ENCODE measurements around the gene LTBP2.

Gene LTBP2

DNA sequence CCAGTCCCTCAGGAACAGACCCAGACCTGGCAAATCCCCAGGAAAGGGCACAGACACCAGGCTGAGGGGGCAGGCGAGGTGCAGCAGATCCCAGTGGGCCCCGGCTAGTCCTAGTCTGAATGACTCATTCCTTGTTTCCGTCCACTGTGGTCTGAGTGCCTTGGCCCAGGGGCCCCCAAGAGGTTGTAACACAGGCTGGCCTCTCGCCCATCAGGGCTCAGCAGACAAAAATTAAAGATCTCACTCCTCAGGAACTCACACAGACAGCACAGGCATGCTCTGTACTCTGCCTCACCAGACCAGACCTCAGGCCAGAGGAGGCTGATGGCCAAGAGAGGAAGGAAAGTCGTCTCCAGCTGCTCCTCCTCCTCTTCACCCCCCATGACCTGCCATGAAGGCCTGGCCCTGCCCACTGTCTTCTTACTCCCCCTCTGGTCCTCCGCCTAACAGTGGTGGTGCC, 7.7 kb upstream of the LTBP2 start:
- Histone ChIP-seq H3K4me1 (ENCODE audit: insufficient read depth, low read length) (peaks cover 8% of the 10 kb centered on the region), H3K27me3 (ENCODE audit: control insufficient read depth in 1 of 2, insufficient read depth in 2 of 2, low read length in 2 of 2) (peaks cover 0 to 6% of the 10 kb centered on the region in 2 donors), H3K4me3 (ENCODE audit: low read depth in 1 of 2, low read length in 2 of 2) (no peak overlapping the region), H3K27ac (ENCODE audit: low read depth, low read length) (no peak overlapping the region), H3K36me3 (ENCODE audit: insufficient read depth, low read length) (no peaks in the 10 kb centered on the region), H3K9me3 (ENCODE audit: low read length) (no peaks in the 10 kb centered on the region), H3K9ac (ENCODE audit: low read length) (no peak overlapping the region)

DNA sequence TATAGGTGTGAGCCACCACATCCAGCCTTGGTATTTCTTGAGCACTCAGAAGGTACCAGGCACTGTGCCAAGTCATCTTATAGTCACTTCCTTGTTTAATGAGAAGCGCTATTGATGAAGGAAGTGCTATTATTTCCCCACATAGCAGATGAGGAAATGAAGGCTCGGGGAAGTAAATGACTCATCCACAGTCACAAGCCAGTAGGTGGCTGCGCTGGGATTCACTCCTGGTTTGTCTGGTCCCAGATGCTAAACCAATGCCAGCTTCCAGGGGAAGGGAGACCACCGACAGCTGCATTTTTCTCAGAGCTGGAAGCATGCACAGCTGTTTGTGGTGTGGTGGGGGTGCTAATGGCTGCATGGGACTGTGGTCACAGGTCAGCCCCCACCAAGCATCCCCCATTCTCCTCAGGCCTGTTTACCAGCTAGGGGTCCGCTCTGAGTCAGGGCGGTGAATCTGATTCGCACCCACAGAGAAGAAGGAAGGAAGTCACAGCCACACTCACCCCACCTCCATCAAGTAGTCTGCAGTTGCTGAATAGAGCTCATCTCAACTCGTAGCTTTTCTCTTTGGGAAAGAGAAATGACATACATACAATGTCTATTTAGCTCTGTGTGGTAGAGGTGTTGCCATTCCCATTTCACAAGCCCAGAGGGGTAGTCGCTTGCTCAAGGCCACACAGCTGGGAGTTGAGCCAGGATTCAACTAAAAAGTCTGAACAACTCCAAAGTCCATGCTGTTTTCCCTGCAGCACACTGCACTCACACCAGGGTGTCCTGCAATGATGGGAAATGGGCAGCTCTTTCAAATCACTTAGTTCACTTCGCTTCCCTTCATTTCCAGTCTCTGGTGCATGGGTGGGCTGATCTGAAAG, 6.3 kb upstream of the LTBP2 start:
- Histone ChIP-seq H3K36me3 (ENCODE audit: insufficient read depth, low read length) (no peaks in the 10 kb centered on the region), H3K4me3 (ENCODE audit: low read depth in 1 of 2, low read length in 2 of 2) (no peak overlapping the region), H3K27ac (ENCODE audit: low read depth, low read length) (no peak overlapping the region), H3K9me3 (ENCODE audit: low read length) (no peaks in the 10 kb centered on the region), H3K4me1 (ENCODE audit: insufficient read depth, low read length) (peaks cover 8% of the 10 kb centered on the region), H3K27me3 (ENCODE audit: control insufficient read depth in 1 of 2, insufficient read depth in 2 of 2, low read length in 2 of 2) (peaks cover 0 to 10% of the 10 kb centered on the region in 2 donors), H3K9ac (ENCODE audit: low read length) (no peak overlapping the region)

DNA sequence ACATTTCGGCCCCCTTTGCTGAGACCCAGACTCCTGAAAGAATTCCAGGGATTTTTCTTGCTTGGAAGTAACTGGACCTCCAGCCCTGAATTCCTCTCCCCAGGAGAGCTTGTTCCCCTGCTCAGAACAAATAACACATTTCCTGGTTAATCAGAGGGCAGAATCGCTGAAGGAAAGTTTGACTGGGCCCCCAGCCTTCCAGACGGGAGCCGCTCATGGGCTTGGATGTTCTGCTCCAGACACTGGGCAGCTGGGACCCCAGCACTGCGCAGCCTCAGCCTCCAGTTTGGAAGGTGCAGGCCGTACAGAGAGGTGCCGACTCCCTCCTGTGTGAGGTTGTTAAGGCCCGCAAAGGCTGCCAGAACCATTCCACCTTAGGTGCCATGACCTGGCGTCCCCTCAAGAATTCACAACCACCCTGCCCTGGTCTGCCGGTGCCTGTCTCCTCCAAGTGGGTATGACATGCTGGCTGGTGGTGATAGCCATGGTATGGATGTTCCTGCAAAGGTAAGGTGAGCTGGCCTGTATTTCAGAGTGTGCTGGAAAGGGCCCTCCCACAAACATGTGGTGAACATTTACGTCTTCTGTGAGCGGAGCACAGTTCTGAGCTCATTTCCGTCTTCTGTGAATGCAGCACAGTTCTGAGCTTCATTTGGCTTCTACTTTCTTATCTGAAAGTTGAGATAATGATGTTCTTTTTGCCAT, 5.1 kb upstream of the LTBP2 start:
- Histone ChIP-seq H3K27me3 (ENCODE audit: control insufficient read depth in 1 of 2, insufficient read depth in 2 of 2, low read length in 2 of 2) (peaks cover 0 to 13% of the 10 kb centered on the region in 2 donors), H3K9me3 (ENCODE audit: low read length) (no peaks in the 10 kb centered on the region), H3K4me3 (ENCODE audit: low read depth in 1 of 2, low read length in 2 of 2) (no peak overlapping the region), H3K4me1 (ENCODE audit: insufficient read depth, low read length) (peaks cover 8% of the 10 kb centered on the region), H3K27ac (ENCODE audit: low read depth, low read length) (no peak overlapping the region), H3K9ac (ENCODE audit: low read length) (no peak overlapping the region), H3K36me3 (ENCODE audit: insufficient read depth, low read length) (no peaks in the 10 kb centered on the region)

DNA sequence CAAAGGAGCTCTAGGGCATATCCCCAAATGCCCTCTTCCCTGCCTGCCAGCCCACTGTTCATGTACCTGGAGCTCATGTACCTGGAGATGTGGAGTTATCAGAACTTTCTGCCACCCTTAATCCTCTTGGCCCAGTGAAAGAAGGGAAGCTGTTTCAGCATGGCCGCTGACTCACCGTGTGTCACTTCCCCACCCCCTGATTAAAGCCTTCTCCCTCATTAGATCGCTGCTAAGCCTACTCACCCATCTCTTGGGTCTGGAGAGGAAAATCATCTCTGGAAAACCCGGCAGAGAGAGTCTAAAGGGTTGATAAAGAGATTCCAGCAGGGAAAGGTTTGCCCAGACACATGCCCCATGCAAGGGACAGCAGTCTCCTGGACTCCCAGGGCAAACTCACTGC, 4.5 kb upstream of the LTBP2 start:
- Histone ChIP-seq H3K9ac (ENCODE audit: low read length) (no peak overlapping the region), H3K27ac (ENCODE audit: low read depth, low read length) (no peak overlapping the region), H3K36me3 (ENCODE audit: insufficient read depth, low read length) (no peaks in the 10 kb centered on the region), H3K4me3 (ENCODE audit: low read depth in 1 of 2, low read length in 2 of 2) (no peak overlapping the region), H3K27me3 (ENCODE audit: control insufficient read depth in 1 of 2, insufficient read depth in 2 of 2, low read length in 2 of 2) (peaks cover 0 to 19% of the 10 kb centered on the region in 2 donors), H3K9me3 (ENCODE audit: low read length) (no peaks in the 10 kb centered on the region), H3K4me1 (ENCODE audit: insufficient read depth, low read length) (peaks cover 8% of the 10 kb centered on the region)

DNA sequence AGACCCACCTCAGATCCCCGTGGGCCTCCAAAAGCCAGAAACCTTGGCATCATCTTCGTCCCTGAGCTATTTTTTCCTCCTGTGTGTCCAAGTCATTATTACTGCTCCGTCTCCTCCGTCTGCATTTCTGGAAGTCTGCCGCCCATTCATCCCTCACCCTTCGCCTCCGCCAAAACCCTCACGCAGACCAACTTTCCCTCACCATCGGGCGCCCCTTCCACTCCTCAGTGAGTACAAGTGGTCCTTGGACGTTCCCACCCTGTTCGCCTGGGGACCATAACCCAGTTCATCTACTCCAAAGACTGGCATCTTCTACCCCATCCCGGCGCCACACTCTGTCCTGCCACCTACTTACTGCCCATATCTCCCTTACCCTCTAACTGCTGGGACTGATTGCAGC, 3.7 kb upstream of the LTBP2 start:
- Histone ChIP-seq H3K27ac (ENCODE audit: low read depth, low read length) (no peak overlapping the region), H3K9me3 (ENCODE audit: low read length) (no peaks in the 10 kb centered on the region), H3K4me3 (ENCODE audit: low read depth in 1 of 2, low read length in 2 of 2) (no peak overlapping the region), H3K27me3 (ENCODE audit: control insufficient read depth in 1 of 2, insufficient read depth in 2 of 2, low read length in 2 of 2) (peaks cover 0 to 23% of the 10 kb centered on the region in 2 donors), H3K4me1 (ENCODE audit: insufficient read depth, low read length) (peaks cover 8% of the 10 kb centered on the region), H3K36me3 (ENCODE audit: insufficient read depth, low read length) (no peaks in the 10 kb centered on the region), H3K9ac (ENCODE audit: low read length) (no peak overlapping the region)

DNA sequence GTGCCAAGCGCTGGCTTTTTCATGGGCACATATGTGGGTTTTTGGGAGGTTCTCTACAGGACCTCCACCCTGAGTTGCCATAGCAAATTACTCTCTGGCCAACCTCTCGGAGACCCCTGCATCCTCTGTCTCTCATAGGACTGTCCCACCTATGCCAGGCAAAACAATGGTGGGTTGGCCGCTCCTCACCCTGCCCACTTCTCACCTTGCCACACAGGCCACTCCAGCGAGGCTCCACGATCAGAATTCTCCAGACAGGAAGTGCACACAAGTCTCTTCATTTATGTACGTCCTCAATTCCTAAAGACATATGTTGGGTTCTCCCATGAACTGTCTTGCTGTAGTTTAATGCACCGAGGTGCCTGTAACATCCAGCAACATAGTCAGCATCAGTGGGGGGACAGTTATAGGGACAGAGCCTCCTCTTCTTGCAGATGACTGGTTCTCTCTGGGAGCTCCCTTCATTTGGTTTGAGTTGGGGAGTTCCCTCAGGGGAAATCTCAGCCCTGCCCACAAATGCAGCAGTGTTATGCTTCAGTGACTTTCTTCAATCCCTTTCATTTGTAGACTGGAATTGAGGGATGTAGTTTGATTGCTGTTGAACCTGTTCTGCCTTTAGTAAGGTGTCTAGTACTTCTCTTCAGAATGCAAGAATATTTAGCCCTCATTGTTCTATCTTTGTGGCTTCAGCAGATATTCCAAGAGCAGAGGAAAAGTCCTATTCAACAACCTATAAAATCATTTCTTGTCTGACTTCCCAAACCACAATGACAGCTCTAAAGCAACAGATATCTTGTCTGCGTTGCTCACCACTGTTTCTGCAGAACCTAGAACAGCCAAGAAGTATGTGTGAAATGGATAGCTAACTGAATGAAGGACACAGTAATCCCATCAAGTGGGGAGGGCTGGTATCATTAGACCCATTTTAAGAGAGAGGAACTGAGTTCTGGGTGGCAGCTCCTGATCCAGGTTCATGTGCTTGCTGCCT, 2.8 kb upstream of the LTBP2 start:
- no peak overlapping the region for H3K9ac ChIP-seq (ENCODE audit: low read length)
- no peak overlapping the region for H3K27ac ChIP-seq (ENCODE audit: low read depth, low read length)
- H3K9me3 ChIP-seq (ENCODE audit: low read length): no peaks in the 10 kb centered on the region
- peaks cover 0 to 23% of the 10 kb centered on the region in 2 donors for H3K27me3 ChIP-seq (ENCODE audit: control insufficient read depth in 1 of 2, insufficient read depth in 2 of 2, low read length in 2 of 2)
- peaks cover 8% of the 10 kb centered on the region for H3K4me1 ChIP-seq (ENCODE audit: insufficient read depth, low read length)
- no peaks in the 10 kb centered on the region for H3K36me3 ChIP-seq (ENCODE audit: insufficient read depth, low read length)
- no peak overlapping the region for H3K4me3 ChIP-seq (ENCODE audit: low read depth in 1 of 2, low read length in 2 of 2)

DNA sequence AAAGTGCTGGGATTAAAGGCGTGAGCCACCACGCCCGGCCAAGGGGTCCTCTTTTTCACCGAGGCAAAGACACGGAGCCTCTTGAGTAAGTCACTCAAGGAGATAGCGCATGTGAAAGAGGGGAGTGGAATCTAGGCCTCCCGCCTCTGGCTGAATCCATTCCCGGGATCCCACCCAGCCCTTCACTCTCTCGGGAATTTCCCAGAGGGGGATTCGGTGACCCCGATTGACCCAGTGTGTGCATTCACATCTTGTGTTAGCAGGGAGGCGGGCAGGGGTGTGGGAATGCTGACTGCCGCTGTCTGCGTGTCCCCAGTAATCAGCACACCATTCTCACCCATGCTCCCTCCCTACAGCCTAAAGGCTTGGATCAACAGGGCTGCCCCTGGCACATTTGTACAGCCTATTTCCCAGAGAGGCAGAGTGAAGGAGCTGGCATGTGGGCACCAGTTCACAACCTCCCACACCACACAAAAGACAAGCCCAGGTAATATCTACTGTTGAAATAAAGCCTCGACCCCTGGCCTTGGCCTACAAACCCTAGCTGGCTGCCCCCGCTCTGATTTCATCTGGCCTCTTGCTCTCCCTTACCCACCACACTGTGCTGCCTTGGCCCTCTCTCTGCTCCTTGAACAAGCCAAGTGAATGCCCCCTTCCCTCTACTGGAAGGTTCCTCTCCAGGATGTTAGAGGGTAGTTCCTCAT, 1.3 kb upstream of the LTBP2 start:
- H3K36me3 ChIP-seq (ENCODE audit: insufficient read depth, low read length): no peaks in the 10 kb centered on the region
- H3K27ac ChIP-seq (ENCODE audit: low read depth, low read length): no peak overlapping the region
- H3K27me3 ChIP-seq (ENCODE audit: control insufficient read depth in 1 of 2, insufficient read depth in 2 of 2, low read length in 2 of 2): peaks cover 0 to 23% of the 10 kb centered on the region in 2 donors
- H3K9me3 ChIP-seq (ENCODE audit: low read length): no peaks in the 10 kb centered on the region
- no peak overlapping the region for H3K4me3 ChIP-seq (ENCODE audit: low read depth in 1 of 2, low read length in 2 of 2)
- H3K9ac ChIP-seq (ENCODE audit: low read length): no peak overlapping the region
- peaks cover 4% of the 10 kb centered on the region for H3K4me1 ChIP-seq (ENCODE audit: insufficient read depth, low read length)

DNA sequence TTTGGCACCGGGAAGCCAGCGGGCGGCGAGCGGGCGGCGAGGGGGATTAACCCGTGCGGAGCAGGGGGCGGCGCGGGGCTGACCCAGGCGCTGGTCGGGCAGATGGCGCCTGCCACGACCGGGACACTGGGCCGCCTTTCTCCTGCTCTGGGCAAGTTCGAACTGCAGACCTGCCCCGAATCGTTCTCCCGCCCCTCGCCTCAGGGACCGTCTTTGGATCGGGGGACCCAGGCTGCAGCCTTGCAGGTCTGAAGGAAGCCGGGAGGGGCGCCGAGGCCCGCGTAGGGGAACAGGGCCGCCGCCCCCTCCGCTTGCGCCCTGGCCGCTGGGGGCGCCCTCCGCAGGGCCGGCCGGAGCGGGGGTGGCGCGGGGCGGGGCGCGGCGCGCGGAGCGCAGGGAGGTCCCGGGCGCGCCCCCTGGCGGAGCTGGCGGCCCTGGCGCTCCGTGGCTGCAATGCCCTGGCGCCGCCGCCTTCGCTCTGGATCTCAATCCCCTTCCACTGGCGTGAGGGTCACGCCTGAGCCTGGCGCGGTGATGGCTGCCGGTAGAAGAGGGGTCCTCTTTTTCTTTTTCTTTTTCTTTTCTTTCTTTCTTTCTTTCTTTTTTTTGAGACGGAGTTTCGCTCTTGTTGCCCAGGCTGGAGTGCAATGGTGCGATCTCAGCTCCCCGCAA, 449 bp upstream of the LTBP2 start:
- Histone ChIP-seq H3K4me1 (ENCODE audit: insufficient read depth, low read length) (peaks cover 4% of the 10 kb centered on the region), H3K27me3 (ENCODE audit: control insufficient read depth in 1 of 2, insufficient read depth in 2 of 2, low read length in 2 of 2) (peaks cover 0 to 23% of the 10 kb centered on the region in 2 donors), H3K4me3 (ENCODE audit: low read depth in 1 of 2, low read length in 2 of 2) (peak overlapping the region; percentile 35 to 54), H3K36me3 (ENCODE audit: insufficient read depth, low read length) (no peaks in the 10 kb centered on the region), H3K9me3 (ENCODE audit: low read length) (no peaks in the 10 kb centered on the region), H3K27ac (ENCODE audit: low read depth, low read length) (no peak overlapping the region), H3K9ac (ENCODE audit: low read length) (no peak overlapping the region)

DNA sequence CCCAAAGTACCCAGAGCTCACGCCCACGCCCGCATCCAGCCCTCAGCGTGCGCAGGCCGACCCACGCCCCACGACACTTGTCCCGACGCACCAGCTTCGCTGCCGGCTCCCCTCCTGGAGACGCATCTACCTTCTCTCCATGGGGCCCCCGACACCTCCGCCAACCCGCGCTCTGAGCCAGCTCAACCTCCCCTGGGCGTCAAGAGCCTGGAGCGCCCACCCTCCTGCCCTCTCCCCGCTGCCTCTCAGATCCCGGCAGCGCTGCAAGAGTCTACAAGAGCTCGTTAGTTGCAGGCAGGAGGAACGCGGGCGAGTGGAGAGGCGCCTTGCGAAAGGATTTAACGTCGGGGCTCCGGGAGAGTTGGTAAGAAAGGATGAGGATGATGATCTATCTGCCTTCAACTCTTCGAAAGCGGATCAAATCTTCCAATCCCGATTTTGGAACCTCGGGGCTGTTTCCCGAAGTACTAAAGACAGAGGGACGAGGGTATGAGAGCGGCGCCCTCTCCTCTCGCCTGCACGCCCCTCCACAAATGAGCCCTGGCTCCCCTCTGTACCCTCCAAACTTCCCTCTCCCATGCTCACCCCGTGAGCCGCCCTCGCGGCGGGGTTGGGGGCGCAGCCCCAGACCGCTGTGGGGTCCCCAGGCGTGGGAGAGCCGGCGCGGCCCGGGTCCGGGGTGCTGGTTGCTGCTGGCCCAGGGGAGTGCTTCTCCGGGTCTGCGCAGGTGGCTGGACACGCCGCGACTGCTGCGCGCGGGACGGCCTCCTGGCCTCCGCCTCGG, 979 bp downstream of the LTBP2 start:
- H3K9ac ChIP-seq (ENCODE audit: low read length): no peak overlapping the region
- H3K4me1 ChIP-seq (ENCODE audit: insufficient read depth, low read length): peaks cover 4% of the 10 kb centered on the region
- H3K4me3 ChIP-seq (ENCODE audit: low read depth in 1 of 2, low read length in 2 of 2): peak overlapping the region; percentile 35 to 54
- H3K36me3 ChIP-seq (ENCODE audit: insufficient read depth, low read length): no peaks in the 10 kb centered on the region
- no peak overlapping the region for H3K27ac ChIP-seq (ENCODE audit: low read depth, low read length)
- H3K27me3 ChIP-seq (ENCODE audit: control insufficient read depth in 1 of 2, insufficient read depth in 2 of 2, low read length in 2 of 2): peaks cover 0 to 23% of the 10 kb centered on the region in 2 donors
- H3K9me3 ChIP-seq (ENCODE audit: low read length): no peaks in the 10 kb centered on the region

All from muscle layer of colon (tissue), 2 donors.